ENCODE data around the gene EMILIN2.
A peak's percentile ranks its signal among the peaks of the same experiment; 100 is the strongest.
"Not testable (repeated sequence)": the region's sequence is repeated elsewhere in the genome, so short reads cannot be mapped to it uniquely, and the experiment has no call there.

EMILIN2 gene

GRCh38 chr18:2845172-2845571 is 1.6 kb upstream of the EMILIN2 start:
- ATAC-seq (no peak), DNase-seq (no peak)

DNA sequence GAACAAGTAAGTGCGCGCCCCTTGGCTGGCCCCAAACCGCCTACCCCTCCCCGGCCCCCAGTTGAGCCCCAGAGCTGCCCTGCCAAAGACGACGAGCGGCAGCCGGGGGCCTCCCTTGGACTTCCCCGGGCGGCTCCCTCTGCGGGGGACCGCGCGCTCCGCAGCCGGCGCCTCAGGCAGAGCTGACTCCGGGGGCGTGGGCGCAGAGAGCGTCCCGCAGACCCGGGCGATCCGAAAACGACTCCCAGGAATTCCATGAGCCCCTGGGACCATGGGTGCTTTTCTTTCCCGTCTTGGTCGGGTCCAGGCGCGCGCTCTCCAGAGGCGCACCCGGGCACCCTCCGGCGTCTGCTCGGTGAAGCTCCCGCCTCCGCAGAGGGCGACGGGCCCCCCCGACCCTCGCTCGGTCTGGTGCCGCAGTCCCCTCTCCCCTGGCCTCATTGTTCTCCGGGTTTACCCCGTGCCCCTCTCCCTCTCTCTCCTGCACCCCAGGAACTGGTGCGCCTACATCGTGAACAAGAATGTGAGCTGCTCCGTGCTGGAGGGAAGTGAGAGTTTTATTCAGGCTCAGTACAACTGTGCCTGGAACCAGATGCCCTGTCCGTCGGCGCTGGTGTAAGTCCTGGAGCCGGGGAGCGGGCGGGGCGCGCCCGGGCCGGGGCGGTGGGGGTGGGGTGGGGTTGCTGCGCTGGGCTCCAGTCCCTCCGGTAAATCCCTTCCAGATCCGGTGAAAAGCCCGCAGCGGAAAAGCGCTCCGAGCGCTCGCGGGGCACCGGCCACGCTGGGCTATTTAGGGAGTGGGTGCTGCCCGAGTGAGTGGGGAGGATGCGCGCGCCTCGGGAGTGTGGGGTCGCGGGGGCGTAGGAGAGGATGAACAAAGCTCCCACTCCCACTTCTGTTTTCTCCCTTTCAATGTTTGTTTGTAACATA is 776 bp downstream of the EMILIN2 start:
- DNase-seq (peak; percentile 57), ATAC-seq (peak; percentile 66)

- DNase-seq (no peak), ATAC-seq (no peak)
These were observed 1.7 kb downstream of the EMILIN2 start for GRCh38 chr18:2848247-2849246.

DNA sequence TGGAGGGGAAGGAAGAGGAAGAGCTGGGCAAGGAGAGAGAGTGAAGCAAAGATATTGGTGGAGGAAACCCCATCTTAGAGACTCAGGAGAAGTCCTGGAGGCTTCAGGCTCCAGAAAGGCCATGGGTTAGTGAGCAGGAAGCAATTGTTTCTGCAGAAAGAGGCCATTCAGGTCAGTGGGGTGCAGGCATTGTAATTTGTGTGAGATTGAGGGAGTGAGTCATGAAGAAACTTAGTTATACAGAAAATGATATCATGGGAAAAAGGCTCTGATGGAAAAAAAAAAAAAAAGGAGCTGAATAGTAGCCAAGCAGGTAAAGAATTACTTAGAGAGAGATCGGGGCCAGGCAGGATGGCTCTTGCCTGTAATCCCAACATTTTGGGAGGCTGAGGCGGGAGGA is 4.0 kb downstream of the EMILIN2 start:
- no peak for DNase-seq

GRCh38 chr18:2851771-2852170 is 5.0 kb downstream of the EMILIN2 start:
- no peak for DNase-seq

More for the DNA sequence above, 4.0 kb downstream of the EMILIN2 start:
- ATAC-seq = peak; percentile 7

GRCh38 chr18:2852460-2852859 is 5.7 kb downstream of the EMILIN2 start:
- not testable (repeated sequence) for DNase-seq, ATAC-seq

More at GRCh38 chr18:2851771-2852170, 5.0 kb downstream of the EMILIN2 start:
- ATAC-seq = no peak

DNA sequence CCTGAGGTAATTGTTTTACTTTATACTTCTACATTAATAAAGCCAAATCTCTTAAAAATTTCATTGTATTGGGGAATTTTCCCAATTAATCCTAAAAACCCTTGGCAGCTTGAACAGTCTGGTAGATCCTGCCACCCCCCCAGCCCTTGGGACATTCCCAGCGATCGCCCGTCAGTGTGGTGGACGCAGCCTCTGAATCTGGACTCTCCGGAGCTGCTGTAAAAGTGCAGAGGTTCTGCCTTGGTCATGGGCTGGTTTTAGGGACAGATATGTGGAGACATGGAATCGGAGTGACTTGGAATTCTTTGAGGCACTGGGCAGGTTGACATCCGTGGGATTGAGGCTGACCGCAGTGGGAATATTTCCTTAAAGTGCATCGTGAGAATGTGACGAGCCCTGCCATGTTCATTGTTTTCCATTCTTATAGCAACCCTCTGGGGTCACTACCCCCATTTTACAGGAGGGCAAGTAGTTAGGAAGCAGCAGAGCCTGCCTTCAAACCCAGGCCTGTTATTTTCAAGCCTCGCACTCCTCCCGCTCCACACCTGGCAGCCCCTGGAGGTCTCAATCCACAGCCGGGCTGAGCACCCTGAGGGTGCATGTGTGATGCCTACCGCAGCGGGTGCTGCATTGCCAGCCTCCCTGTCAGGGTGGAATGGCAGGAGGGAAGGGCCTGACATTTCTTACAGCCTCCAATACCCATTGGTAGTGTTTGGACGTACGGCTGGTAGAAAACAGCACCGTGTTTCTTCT is 6.5 kb downstream of the EMILIN2 start:
- DNase-seq = no peak
- ATAC-seq = no peak

GRCh38 chr18:2853926-2854664 is 7.3 kb downstream of the EMILIN2 start:
- ATAC-seq (no peak), DNase-seq (no peak)

GRCh38 chr18:2854875-2855274 is 8.1 kb downstream of the EMILIN2 start:
- ATAC-seq = no peak
- DNase-seq = no peak

- peak; percentile 56 for ATAC-seq
- DNase-seq = no peak
These were observed 8.9 kb downstream of the EMILIN2 start for GRCh38 chr18:2855560-2856350.

DNA sequence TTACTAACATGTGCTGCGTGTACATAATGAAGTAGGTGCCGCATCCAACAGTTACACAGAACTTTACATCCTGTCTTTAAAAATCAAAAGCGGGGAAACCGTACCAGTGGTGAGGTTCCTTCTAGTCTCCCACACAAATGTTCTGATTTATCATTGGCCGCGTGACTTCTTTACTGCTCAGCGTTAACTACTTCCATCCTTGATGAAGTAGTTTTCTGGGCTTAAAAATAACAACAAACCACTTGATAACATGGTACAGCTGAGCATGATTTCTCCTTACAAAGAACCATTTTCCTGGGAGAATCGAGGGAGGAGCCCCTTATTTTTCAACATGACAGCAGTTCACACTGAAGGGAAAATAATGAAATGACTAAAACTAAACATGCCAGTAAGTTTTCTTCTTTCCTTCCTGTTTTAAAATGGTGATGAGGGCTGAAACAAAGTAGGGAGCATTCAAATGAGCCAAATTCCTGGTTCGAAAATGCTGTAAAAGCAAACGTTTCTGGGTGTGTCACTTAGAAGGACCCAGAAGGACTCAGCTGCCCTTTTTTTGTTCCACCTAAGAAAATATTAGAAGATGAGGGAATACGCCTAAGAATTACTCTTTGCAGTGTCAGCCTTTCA is 9.9 kb downstream of the EMILIN2 start:
- ATAC-seq = no peak
- DNase-seq = no peak

DNA sequence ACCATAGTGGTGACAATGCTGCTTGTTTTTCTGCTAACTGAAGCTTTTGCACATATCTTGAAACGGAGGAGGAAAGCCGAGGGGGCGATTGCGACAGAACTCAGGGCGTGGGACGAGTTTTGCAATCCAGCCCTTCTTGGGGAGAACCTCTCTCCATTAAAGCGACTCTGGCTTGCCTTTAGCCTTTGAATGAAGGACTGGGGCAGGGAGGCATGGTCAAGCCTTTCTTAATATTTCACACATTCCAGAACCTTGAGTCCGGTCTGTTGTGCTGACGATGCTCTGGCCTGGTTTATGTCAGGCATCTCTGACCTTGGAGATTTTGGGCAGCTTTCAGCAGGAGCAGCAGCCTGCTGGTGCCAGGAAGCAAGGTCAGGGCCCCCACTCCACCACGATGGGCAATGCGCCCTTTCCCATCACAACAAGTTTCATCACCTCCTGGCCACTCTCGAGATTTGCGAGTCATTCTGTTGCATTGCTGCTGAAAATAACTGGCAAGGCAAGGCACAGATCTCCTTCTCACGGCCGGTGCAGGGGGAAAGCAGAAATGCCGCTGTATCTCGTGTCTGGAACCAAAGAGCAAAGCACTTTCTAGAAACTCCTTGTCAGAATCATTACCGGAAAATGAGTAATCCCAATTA is 10.8 kb downstream of the EMILIN2 start:
- DNase-seq (no peak), ATAC-seq (no peak)

DNA sequence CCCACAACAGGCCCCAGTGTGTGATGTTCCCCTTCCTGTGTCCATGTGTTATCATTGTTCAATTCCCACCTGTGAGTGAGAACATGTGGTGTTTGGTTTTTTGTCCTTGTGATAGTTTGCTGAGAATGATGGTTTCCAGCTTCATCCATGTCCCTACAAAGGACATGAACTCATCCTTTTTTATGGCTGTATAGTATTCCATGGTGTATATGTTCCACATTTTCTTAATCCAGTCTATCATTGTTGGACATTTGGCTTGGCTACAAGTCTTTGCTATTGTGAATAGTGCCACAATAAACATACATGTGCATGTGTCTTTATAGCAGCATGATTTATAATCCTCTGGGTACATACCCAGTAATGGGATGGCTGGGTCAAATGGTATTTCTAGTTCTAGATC is 13.6 kb downstream of the EMILIN2 start:
- ATAC-seq, DNase-seq: not testable (repeated sequence)

- not testable (repeated sequence) for DNase-seq, ATAC-seq
These were observed 17.2 kb downstream of the EMILIN2 start for GRCh38 chr18:2863997-2864396.

DNA sequence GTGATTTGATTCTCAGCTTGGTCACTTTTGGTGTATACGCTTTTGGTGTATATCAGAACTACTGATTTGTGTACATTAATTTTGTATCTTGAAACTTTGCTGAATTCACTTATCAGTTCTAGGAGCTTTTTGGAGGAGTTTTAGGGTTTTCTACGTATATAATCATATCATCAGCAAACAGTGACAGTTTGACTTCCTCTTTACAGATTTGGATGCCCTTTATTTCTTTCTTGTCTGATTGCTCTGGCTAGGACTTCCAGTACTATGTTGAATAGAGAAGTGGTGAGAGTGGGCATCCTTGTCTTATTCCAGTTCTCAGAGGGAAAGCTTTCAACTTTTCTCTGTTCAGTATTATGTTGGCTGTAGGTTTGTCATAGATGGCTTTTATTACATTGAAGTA is 19.7 kb downstream of the EMILIN2 start:
- not testable (repeated sequence) for ATAC-seq

DNA sequence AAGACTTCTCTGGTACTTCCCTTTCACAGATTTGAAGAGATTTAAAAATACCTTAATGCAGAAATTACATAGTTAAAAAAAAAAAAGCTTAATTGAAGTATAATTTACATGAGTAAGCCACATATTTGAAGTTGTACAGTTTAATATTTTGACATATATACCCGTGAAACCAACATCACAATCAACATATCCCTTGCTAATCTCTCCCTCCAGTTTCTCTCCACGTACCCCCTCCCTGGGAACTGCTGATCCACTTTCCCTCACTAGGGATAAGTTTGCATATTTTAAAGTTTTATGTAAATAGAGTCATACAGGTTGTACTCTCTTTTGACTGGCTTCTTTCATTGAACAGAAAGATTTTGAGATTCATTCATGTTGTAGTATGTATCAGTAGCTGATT is 22.4 kb downstream of the EMILIN2 start:
- ATAC-seq (no peak), DNase-seq (no peak)

More for the DNA sequence above, 19.7 kb downstream of the EMILIN2 start:
- not testable (repeated sequence) for DNase-seq

- DNase-seq (no peak), ATAC-seq (no peak)
These were observed 24.4 kb downstream of the EMILIN2 start for GRCh38 chr18:2871111-2871720.

- DNase-seq = no peak
- ATAC-seq = no peak
These were observed 25.3 kb downstream of the EMILIN2 start for GRCh38 chr18:2872095-2872494.

- DNase-seq = no peak
- ATAC-seq = no peak
These were observed 28.0 kb downstream of the EMILIN2 start for GRCh38 chr18:2874765-2875164.
